Activated T-cell treated with anti-CD3 and anti-CD28 coated beads, Interleukin-2, amount 50 U/mL, for 1 hour (primary cell): Measurements from ENCODE around the gene C5orf22.
"Not testable (repeated sequence)": the region's sequence is repeated elsewhere in the genome, so short reads cannot be mapped to it uniquely, and the experiment has no call there.

Experiments used
- DNase-seq: peaks from one replicate; pipeline ENCODE4 v3.0.0-alpha.2; 2020

Gene C5orf22

GRCh38 chr5:31554552-31554951 lies 22.5 kb downstream of the C5orf22 start:
- no peak for DNase-seq

GRCh38 chr5:31556461-31556860 lies 24.4 kb downstream of the C5orf22 start:
- no peak for DNase-seq

DNA sequence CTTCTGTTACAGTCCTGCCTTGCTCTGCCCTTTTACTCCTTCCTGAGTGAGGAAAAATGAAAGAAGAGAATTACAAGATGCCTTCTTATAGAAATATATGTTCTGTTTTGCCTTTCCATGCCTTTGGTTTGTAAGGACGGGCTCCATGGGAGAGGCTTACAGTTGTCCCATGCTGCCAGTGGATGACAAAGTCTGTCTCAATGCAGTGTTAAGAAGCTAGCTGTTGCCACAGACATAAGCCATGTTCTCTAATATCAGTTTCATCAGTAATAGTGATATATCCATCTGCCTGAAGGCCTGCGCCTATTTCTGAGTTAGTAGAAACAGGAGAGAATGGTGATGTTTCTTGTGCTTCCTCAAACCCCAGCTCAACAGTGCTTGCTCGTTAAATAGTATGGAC lies 27.8 kb downstream of the C5orf22 start:
- DNase-seq: no peak

GRCh38 chr5:31561946-31562345 lies 29.8 kb downstream of the C5orf22 start:
- no peak for DNase-seq

DNA sequence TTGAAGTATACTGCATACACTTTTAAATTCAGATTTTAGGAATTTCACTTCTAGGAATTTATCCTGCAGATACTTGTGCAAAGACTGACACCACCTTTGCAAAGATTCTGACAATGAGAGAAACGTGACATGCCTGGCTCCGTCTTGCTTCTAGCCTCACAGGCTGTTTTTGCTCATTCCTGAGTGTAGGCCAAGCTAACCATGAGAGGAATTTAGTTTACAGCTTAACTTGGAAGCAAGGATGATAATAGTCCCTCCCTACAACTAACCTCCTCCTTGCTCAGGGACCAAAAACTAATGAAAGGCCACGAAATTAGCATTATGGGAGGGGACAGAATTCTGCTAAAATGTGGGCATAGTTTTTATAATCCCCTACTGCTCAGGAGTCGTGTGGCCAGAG lies 31.1 kb downstream of the C5orf22 start:
- no peak for DNase-seq

DNA sequence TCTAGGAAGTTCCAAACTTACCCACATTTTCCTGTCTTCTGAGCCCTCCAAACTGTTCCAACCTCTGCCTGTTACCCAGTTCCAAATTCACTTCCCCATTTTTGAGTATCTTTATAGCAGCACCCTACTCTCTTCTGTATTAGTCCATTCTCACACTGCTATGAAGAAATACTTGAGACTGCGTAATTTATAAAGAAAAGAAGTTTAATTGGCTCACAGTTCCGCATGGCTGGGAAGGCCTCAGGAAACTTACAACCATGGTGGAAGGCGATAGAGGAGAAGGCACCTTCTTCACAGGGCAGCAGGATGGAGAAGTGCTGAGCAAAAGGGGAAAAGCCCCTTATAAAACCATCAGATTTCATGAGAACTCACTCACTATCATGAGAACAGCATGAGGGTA lies 34.3 kb downstream of the C5orf22 start:
- DNase-seq: not testable (repeated sequence)

- DNase-seq: no peak
Observed at GRCh38 chr5:31568302-31568835, 36.3 kb downstream of the C5orf22 start.

GRCh38 chr5:31569068-31569467 lies 37.0 kb downstream of the C5orf22 start:
- DNase-seq: no peak

DNA sequence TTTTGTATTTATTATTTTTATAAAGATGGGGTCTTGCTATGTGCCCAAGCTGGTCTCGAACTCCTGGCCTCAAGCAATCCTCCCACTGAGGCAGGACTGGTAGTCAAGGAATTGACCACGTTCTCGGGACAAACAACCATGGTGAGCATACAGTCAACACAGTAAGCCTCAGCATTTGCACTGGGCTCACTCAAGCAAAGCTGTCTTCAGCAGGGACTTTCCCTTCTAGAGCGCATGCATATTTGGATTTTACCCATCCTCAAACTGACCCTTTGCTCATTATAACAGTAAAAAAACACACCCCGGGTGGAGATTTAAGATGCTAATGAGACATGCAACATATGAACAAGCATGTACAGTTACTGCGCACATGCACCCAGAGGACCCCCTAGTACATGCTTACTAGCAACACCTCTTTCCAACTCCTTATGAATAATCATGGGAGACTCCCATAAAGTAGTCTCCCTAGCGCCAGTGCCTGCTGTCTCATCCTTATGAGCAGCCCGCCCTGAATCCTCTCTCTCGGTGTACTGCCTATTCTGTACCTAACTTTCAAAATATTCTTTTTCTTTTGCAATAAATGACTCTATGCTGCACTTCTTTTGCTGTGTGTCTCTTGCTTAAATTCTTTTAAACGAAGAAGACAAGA lies 41.5 kb downstream of the C5orf22 start:
- DNase-seq: no peak

DNA sequence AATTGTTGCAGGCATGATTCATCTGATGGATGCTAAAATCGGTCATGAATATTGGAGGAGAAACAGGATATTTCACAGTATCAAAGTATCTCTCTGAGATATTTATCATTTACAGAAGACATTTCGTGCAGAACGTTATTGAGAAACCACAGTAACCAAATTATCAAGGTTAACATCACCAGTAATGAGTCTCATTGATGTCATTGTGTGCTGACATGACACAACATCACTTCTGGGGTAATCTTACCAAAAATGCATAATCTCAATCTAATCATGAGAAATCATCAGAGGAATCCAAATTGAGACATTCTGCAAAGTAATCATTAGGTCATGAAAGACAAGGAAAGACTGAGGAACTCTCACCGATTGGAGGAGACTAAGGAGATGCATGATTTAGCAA lies 42.7 kb downstream of the C5orf22 start:
- no peak for DNase-seq

DNA sequence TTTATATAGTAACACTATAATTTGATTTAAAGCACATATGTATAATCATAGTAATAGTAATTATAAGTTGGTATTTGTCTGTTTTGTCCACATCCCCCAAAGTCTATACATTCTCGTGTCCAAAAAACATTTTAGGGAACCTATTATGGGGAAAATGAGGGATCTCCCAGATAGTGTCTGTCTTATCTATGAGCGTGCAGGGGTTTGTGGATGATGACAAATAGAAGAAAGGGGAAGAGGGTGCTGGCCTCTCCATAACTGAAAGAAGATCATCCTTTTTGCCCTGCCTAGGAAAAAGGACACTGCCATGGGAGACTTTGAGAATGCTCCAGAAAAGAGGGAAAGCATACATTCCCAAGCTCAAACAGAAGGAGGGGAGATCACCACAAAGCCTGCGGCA lies 45.3 kb downstream of the C5orf22 start:
- DNase-seq: no peak

GRCh38 chr5:31579558-31579957 lies 47.5 kb downstream of the C5orf22 start:
- DNase-seq: no peak

- DNase-seq: no peak
Observed at GRCh38 chr5:31581498-31582099, 49.5 kb downstream of the C5orf22 start.

- no peak for DNase-seq
Observed at GRCh38 chr5:31583129-31583528, 51.0 kb downstream of the C5orf22 start.

DNA sequence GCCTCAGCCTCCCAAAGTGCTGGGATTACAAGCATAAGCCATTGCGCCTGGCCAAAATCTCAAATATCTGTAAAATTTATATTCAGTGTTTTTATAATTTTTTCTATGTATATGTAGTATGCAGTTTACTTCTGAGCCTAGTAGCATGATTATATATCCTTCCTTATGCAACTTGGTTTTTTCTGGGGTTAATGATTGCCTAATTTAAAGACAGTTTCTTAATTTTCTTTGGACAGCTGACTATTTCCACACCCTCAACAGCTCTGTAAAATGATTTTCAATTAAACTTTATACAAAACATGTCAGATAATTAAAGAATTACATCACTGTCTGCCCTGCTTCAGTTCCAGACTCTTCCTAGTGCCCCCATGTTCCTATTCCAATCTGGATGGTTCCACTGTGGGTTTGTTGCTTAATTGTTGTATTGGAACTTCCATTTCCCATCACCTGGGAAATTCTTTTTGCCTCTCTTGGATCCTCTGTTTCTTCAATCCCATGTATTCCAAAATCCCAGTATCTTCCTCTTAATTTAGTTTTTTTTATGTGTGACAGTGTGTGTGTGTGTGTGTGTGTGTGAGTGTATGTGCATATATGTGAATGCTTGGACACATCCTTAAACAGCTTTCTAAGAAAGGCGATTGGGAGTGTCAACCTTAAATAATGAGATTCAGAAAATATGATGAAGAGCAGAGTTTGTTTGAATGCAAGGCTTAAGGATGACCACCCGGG lies 53.2 kb downstream of the C5orf22 start:
- DNase-seq: no peak

DNA sequence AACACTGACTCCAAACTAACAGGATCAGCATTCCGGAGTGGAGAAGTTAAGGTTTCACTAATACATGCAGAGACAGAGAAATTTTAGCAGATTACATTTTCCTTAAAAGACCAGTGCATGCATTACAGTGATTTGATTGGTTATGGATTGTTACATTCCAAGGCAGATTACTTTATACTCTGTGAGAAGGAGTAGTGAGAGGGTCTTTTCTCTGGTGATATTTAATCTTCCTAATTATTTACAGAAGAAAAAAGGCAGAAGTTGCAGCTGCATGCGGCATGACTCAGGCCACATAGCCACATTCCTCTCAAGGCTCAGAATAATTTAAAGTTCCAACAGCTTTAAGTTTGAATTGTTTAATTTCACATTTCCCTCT lies 53.8 kb downstream of the C5orf22 start:
- DNase-seq: no peak

DNA sequence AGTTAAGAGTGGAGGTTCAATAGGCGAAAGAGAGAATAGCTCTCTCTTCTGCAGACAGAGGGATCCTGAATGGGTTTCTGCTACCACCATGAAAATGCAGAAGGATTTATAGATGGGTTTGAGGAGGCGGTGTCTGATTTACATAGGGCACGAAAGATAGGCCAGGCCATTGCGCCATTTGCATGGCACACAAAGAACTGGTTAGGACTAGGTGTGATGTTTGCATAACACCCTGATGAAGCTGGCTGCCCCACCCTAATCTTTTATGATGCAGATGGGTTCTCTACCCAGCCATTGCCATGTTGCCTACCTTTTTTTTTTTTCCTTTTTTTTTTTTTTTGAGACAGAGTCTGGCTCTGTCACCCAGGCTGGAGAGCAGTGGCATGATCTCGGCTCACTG lies 55.4 kb downstream of the C5orf22 start:
- DNase-seq: no peak

DNA sequence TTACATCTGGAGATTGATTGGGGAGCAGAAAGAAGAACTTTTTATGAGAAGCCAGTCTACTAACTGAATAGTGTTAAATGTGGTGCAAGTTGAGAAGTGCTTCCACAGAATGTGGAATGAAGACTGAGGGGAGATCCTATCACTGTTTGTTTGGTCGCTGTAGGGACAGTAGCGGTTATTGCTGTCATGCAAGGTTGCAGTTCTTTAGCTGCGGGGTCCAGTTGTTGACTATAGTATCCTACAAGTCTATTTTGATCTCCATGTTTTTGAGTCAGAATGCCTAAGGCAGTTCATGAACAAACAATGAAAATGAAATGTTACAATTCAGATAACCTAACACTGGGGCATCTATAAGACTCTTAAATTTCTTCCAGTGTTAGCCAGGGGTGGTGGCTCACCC lies 61.6 kb downstream of the C5orf22 start:
- no peak for DNase-seq

GRCh38 chr5:31596354-31596753 lies 64.3 kb downstream of the C5orf22 start:
- DNase-seq: no peak

GRCh38 chr5:31598640-31599611 lies 66.8 kb downstream of the C5orf22 start:
- DNase-seq: no peak

DNA sequence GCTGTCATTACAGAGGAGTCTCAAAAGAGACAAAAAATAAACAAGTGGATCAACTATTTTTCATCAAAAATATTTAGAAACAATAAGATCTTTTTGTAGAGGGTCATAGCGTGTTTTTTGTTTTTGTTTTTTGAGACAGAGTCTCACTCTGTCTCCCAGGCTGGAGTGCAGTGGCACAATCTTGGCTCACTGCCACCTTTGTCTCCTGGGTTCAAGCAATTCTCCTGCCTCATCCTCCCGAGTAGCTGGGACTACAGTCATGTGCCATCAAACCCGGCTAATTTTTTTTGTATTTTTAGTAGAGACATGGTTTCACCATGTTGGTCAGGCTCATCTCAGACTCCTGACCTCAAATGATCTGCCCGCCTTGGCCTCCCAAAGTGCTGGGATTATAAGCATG lies 70.2 kb downstream of the C5orf22 start:
- not testable (repeated sequence) for DNase-seq

GRCh38 chr5:31604240-31604639 lies 72.1 kb downstream of the C5orf22 start:
- DNase-seq: no peak

GRCh38 chr5:31604644-31605043 lies 72.5 kb downstream of the C5orf22 start:
- DNase-seq: no peak
